ENCODE measurements around the gene AOPEP. TPM values are rescaled to one million over a fixed set of nuclear protein-coding genes. Genes with fewer than 3 reads are reported as not detected.

AOPEP gene
- total and polyA plus RNA-seq, 2 of the 13 experiments (the other 11 are each of a cell fraction or from before 2014, with no cell fraction given): 22.2 to 41.6 TPM

DNA sequence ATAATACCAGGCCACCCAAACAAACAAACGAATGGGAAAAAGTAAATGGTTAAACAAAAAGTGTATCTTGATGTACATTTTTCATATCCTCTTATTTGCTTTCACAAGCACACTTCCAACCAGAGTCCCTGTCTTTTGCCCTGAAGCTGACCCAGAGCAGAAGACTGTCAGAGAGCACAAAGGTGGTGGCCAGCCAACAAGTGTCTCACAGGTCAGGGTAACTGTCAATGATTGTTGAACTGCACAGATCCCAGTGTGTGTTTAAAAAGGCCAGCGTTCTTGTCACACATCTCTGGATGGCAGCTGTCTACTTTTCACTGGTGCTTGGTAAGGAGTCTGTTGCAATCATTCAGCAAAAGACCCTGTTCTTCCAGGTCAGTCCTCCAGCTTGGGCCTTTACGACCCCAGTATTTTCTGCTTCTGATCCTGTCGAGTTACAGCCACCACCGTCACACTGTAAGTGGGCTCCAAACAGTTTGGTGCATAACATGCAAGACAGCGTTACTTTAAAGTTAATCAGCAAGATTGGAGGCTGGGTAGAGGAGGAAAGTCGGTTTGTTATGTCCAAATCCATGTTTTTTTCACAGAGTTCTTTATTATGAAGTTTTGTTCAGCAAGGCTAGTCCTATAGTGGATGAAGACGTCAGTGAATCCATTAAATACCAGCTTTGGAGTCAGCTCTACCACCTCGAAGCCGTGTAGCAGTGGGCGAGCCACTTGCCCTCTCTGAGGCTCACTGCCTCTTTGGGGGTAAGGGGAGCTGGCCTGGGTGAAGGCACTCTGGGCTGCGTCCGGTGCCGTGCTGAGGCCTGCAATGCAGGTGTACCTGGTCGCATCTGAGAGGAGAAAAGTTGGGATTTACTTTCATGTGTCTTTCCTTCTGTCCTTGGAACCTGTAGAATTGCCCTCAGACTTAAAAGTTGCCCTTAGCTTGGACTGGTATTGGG lies 265.7 kb downstream of the AOPEP start (continued):
- TF ChIP-seq ZNF280B (CRISPR knock-in tag; IDR thresholded peaks at IDR 0.05; ENCODE audit: borderline replicate concordance) (no peak), ZSCAN21 (CRISPR knock-in tag; IDR thresholded peaks at IDR 0.05; ENCODE audit: borderline replicate concordance) (0 out of 2 replicates have a peak, but pooled peaks have one; percentile 22), IKZF5 (CRISPR knock-in tag; IDR thresholded peaks at IDR 0.05) (peak; percentile 98; the same call in 1 of the 2 replicates), DPF2 (CRISPR knock-in tag; IDR thresholded peaks at IDR 0.05; ENCODE audit: borderline replicate concordance, low read depth) (peak; percentile 57; the same call in 1 of the 2 replicates), ZNF644 (CRISPR knock-in tag; IDR thresholded peaks at IDR 0.05; ENCODE audit: low read depth) (peak; percentile 94), RAD51 (IDR thresholded peaks at IDR 0.05; ENCODE audit: borderline replicate concordance) (no peak), ZNF232 (CRISPR knock-in tag; IDR thresholded peaks at IDR 0.05; ENCODE audit: borderline replicate concordance) (0 out of 2 replicates have a peak, but pooled peaks have one; percentile 31), ZNF737 (CRISPR knock-in tag; IDR thresholded peaks at IDR 0.05; ENCODE audit: borderline replicate concordance) (no peak), NCOR1 (IDR thresholded peaks at IDR 0.05; ENCODE audit: borderline replicate concordance, low read length) (peak; percentile 30; the same call in 1 of the 2 replicates), MTF2 (CRISPR knock-in tag; IDR thresholded peaks at IDR 0.05; ENCODE audit: borderline replicate concordance) (no peak), ZNF773 (CRISPR knock-in tag; IDR thresholded peaks at IDR 0.05; ENCODE audit: borderline replicate concordance) (no peak), FOSL2 (CRISPR knock-in tag; IDR thresholded peaks at IDR 0.05) (peak; percentile 48; the same call in 1 of the 2 replicates), YEATS4 (CRISPR knock-in tag; IDR thresholded peaks at IDR 0.05; ENCODE audit: borderline replicate concordance) (no peak), ZNF160 (CRISPR knock-in tag; IDR thresholded peaks at IDR 0.05) (no peak)
- TF ChIP-seq, protein P1, sequence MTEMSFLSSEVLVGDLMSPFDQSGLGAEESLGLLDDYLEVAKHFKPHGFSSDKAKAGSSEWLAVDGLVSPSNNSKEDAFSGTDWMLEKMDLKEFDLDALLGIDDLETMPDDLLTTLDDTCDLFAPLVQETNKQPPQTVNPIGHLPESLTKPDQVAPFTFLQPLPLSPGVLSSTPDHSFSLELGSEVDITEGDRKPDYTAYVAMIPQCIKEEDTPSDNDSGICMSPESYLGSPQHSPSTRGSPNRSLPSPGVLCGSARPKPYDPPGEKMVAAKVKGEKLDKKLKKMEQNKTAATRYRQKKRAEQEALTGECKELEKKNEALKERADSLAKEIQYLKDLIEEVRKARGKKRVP (CRISPR knock-in tag; IDR thresholded peaks at IDR 0.05): no peak; a peak in 1 of 4 replicates
- TF ChIP-seq, protein P2, sequence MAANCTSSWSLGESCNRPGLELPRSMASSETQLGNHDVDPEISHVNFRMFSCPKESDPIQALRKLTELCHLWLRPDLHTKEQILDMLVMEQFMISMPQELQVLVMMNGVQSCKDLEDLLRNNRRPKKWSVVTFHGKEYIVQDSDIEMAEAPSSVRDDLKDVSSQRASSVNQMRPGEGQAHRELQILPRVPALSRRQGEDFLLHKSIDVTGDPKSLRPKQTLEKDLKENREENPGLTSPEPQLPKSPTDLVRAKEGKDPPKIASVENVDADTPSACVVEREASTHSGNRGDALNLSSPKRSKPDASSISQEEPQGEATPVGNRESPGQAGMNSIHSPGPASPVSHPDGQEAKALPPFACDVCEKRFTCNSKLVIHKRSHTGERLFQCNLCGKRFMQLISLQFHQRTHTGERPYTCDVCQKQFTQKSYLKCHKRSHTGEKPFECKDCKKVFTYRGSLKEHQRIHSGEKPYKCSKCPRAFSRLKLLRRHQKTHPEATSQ (CRISPR knock-in tag; IDR thresholded peaks at IDR 0.05; ENCODE audit: borderline replicate concordance): no peak
- TF ChIP-seq, protein P3, sequence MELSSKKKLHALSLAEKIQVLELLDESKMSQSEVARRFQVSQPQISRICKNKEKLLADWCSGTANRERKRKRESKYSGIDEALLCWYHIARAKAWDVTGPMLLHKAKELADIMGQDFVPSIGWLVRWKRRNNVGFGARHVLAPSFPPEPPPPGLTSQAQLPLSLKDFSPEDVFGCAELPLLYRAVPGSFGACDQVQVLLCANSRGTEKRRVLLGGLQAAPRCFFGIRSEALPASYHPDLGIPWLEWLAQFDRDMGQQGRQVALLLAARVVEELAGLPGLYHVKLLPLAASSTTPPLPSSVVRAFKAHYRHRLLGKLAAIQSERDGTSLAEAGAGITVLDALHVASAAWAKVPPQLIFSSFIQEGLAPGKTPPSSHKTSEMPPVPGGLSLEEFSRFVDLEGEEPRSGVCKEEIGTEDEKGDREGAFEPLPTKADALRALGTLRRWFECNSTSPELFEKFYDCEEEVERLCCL (CRISPR knock-in tag; IDR thresholded peaks at IDR 0.05; ENCODE audit: borderline replicate concordance): no peak
